Measurements from ENCODE around the gene PDE4A.

GRCh38 chr19:10431254-10431942, 11.1 kb downstream of the PDE4A start:
- TF ChIP-seq EZH2 (IDR thresholded peaks at IDR 0.05) (no peak), FOXP2 (optimal IDR thresholded peaks at IDR 0.05; ENCODE audit: control extremely low read depth, extremely low read length, insufficient read depth) (no peak), POLR2AphosphoS5 (IDR thresholded peaks at IDR 0.05; ENCODE audit: borderline replicate concordance, low read depth, low read length) (no peak)

Measured in SK-N-MC (cell line).